ENCODE data around the gene PHACTR2.

The PHACTR2 gene

GRCh38 chr6:143828572-143828971, 150.8 kb downstream of the PHACTR2 start:
- Histone ChIP-seq H3K4me3 (replicated peaks; ENCODE audit: insufficient read depth, low read length) (no peak overlapping the region), H3K27me3 (ENCODE audit: insufficient read depth, poor library complexity, severe bottlenecking) (no peaks in the 10 kb centered on the region), H3K27ac (replicated peaks) (no peak overlapping the region)
- TF ChIP-seq POLR2AphosphoS5 (IDR thresholded peaks at IDR 0.05; ENCODE audit: low read depth) (no peak), CTCF (IDR thresholded peaks at IDR 0.05; ENCODE audit: insufficient read depth, low read length) (no peak), GABPA (IDR thresholded peaks at IDR 0.05; ENCODE audit: low read depth) (no peak), REST (IDR thresholded peaks at IDR 0.05; ENCODE audit: insufficient replicate concordance, low read depth) (no peak), SPI1 (IDR thresholded peaks at IDR 0.05; ENCODE audit: borderline replicate concordance, low read depth) (no peak)
- no peak for DNase-seq (ENCODE audit: low read depth in 1 of 2, low spot score in 1 of 2)

DNA sequence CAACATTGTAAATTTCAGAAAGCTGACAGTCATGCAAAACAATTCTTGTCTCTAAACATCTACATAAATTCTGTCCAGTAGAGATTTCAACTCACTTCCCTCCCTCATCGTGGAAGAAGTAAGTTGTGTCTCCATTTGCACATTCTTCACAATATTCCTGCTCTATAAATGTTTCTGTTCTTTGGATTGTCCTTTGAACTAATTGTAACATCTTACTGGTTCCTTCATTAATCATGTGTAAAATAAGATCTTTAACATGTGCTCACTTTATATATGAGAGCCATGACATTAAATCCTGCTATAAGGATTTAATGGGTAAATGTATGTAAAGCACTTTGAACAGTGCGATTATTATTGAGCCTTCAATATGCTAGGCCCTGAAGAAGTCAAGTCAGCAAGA, 158.4 kb downstream of the PHACTR2 start:
- Histone ChIP-seq H3K27ac (replicated peaks) (no peak overlapping the region), H3K4me3 (replicated peaks; ENCODE audit: insufficient read depth, low read length) (no peak overlapping the region), H3K27me3 (ENCODE audit: insufficient read depth, poor library complexity, severe bottlenecking) (no peaks in the 10 kb centered on the region)
- no peak for DNase-seq (ENCODE audit: low read depth in 1 of 2, low spot score in 1 of 2)
- no peak for TF ChIP-seq SPI1 (IDR thresholded peaks at IDR 0.05; ENCODE audit: borderline replicate concordance, low read depth)
- TF ChIP-seq POLR2AphosphoS5 (IDR thresholded peaks at IDR 0.05; ENCODE audit: low read depth), result no peak
- TF ChIP-seq CTCF (IDR thresholded peaks at IDR 0.05; ENCODE audit: insufficient read depth, low read length), result no peak
- no peak for TF ChIP-seq REST (IDR thresholded peaks at IDR 0.05; ENCODE audit: insufficient replicate concordance, low read depth)
- no peak for TF ChIP-seq GABPA (IDR thresholded peaks at IDR 0.05; ENCODE audit: low read depth)

GRCh38 chr6:143838395-143838794, 160.6 kb downstream of the PHACTR2 start:
- no peak for TF ChIP-seq POLR2AphosphoS5 (IDR thresholded peaks at IDR 0.05; ENCODE audit: low read depth)
- TF ChIP-seq REST (IDR thresholded peaks at IDR 0.05; ENCODE audit: insufficient replicate concordance, low read depth), result no peak
- no peak for TF ChIP-seq GABPA (IDR thresholded peaks at IDR 0.05; ENCODE audit: low read depth)
- TF ChIP-seq CTCF (IDR thresholded peaks at IDR 0.05; ENCODE audit: insufficient read depth, low read length), result no peak
- TF ChIP-seq SPI1 (IDR thresholded peaks at IDR 0.05; ENCODE audit: borderline replicate concordance, low read depth), result no peak
- DNase-seq (ENCODE audit: low read depth in 1 of 2, low spot score in 1 of 2), result no peak
- Histone ChIP-seq H3K4me3 (replicated peaks; ENCODE audit: insufficient read depth, low read length) (no peak overlapping the region), H3K27ac (replicated peaks) (no peak overlapping the region), H3K27me3 (ENCODE audit: insufficient read depth, poor library complexity, severe bottlenecking) (no peaks in the 10 kb centered on the region)

Measured in HL-60 (cell line).